Fibroblast of skin of scalp (primary cell): ENCODE data around the gene CASQ2.

Experiments
- DNase-seq: peaks from one replicate; pipeline ENCODE4 v3.0.0-alpha.2; 2013

Gene CASQ2

GRCh38 chr1:115690972-115691371 is 77.5 kb downstream of the CASQ2 start:
- DNase-seq, result no peak

GRCh38 chr1:115687744-115688143 is 80.8 kb downstream of the CASQ2 start:
- DNase-seq, result no peak

GRCh38 chr1:115685029-115685705 is 83.3 kb downstream of the CASQ2 start:
- peak; percentile 31 for DNase-seq

GRCh38 chr1:115682792-115683191 is 85.7 kb downstream of the CASQ2 start:
- no peak for DNase-seq

- no peak for DNase-seq
Observed at GRCh38 chr1:115680730-115681111, 87.8 kb downstream of the CASQ2 start.

GRCh38 chr1:115679141-115679611 is 89.3 kb downstream of the CASQ2 start:
- peak; percentile 70 for DNase-seq

GRCh38 chr1:115678141-115678540 is 90.4 kb downstream of the CASQ2 start:
- DNase-seq, result peak; percentile 19

- no peak for DNase-seq
Observed at GRCh38 chr1:115677565-115677964, 90.9 kb downstream of the CASQ2 start.

GRCh38 chr1:115677182-115677555 is 91.3 kb downstream of the CASQ2 start:
- no peak for DNase-seq

GRCh38 chr1:115676498-115677181 is 91.9 kb downstream of the CASQ2 start:
- DNase-seq, result no peak

- no peak for DNase-seq
Observed at GRCh38 chr1:115672224-115673009, 96.1 kb downstream of the CASQ2 start.

GRCh38 chr1:115671176-115671934 is 97.2 kb downstream of the CASQ2 start:
- no peak for DNase-seq

GRCh38 chr1:115670476-115671175 is 97.9 kb downstream of the CASQ2 start:
- DNase-seq, result no peak

- DNase-seq, result peak; percentile 25
Observed at GRCh38 chr1:115669886-115670285, 98.6 kb downstream of the CASQ2 start.

- DNase-seq, result peak; percentile 80
Observed at GRCh38 chr1:115669002-115669673, 99.4 kb downstream of the CASQ2 start.

GRCh38 chr1:115668579-115668978 is 99.9 kb downstream of the CASQ2 start:
- peak; percentile 71 for DNase-seq

- no peak for DNase-seq
Observed at GRCh38 chr1:115666702-115667101, 101.8 kb downstream of the CASQ2 start.

- no peak for DNase-seq
Observed at GRCh38 chr1:115666206-115666605, 102.3 kb downstream of the CASQ2 start.

GRCh38 chr1:115665319-115666096 is 103.0 kb downstream of the CASQ2 start:
- DNase-seq, result no peak

GRCh38 chr1:115661157-115661556 is 107.4 kb downstream of the CASQ2 start:
- no peak for DNase-seq

GRCh38 chr1:115660151-115660550 is 108.4 kb downstream of the CASQ2 start:
- no peak for DNase-seq
